HPDE6-E6E7 (cell line): ENCODE results near the gene BICDL1.

Source experiments
- DNase-seq: peaks from one replicate; pipeline ENCODE4 v3.0.0; 2011; ENCODE audit warnings: missing footprints; ENCODE audit errors: extremely low spot score

The BICDL1 gene

DNA sequence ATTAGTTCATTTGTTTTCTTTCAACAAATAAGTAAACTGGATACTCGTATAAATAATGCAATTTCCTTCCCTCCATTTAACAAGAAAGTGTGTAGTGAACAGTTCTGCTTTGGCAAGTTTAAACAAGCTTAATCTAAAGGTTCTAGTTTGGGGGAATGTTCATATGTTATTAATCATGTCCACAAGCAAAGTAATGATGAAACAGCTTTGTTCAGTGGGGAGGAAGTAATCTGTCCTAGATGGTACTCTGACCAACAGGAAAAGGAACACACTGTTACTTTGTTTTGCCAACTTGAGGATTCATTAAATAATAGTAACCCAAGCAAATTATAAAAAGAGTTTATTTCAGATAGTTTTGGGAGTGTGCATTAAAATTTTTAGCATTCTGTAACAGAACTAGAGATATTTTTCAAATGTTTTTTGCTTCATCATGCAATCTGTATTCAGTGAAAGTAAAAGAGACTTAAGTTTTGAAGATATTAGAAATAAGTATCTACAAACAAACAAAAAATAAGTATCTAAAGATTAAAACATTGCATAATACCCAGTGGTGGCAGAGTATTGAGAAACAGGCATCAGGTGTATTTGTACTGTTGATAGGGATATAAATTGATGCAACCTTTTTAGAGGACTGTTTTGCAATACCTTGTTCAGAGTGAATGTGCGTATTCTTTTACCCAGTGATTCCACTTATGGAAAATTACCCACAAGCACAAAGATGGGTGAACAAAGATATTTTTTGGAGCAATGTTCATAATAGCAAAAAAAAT is 66.4 kb downstream of the BICDL1 start:
- DNase-seq, result peak; percentile 53

DNA sequence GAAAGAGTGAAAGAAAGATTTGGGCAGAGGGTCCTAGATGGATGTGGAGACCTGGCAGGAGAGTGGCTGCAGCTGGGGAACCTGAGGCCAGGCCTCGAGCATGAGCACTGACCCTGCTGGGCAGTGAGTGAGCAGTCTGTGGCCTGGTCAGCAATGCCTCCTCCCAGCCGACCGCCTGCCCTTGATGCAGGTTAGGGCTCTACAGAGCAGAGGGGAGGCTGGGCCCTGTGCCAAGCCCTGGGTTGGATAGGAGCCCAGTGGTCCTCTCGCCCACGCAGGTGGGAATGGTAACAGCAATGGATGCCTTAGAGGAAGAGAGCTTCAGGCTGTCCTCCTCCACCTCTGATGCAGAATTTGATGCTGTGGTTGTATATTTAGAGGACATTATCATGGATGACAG is 67.7 kb downstream of the BICDL1 start:
- DNase-seq, result no peak

DNA sequence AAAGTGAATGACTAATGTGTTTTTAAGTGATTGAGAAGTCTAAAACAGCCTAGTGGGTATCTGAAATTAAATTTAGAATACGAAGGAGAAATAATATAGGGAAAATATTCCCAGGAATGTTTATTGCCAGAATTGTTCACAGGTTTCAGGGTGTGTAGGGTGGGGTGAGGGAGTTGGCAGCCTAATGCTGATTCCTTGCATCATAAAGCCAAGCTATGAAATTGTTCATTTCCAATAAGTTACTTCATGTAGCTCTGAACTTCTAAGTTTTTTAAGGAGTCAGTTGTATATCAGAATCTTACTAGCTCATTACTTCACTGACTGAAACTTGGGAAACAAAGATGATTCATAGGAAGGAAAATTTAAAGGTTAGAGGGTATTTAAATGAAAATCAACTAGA is 71.2 kb downstream of the BICDL1 start:
- DNase-seq, result no peak

DNA sequence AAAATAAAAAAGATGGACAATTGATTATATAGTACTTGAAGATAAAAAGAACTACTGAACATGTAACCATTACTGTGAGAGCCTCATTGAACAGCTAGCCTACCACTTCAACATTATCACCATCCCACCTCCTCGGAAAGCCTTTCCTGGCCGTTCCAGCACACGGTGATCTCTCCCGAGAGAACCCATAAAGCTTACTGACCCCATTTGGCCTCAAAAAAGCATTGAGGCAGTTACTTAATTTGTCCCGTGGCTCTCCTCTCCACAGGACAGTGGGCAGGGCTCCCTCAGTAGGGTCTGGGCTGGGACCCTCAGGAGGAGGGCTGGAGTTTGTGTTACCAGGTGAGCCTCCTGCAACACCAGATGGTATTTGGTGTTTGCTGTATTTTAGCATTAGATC is 71.7 kb downstream of the BICDL1 start:
- no peak for DNase-seq

DNA sequence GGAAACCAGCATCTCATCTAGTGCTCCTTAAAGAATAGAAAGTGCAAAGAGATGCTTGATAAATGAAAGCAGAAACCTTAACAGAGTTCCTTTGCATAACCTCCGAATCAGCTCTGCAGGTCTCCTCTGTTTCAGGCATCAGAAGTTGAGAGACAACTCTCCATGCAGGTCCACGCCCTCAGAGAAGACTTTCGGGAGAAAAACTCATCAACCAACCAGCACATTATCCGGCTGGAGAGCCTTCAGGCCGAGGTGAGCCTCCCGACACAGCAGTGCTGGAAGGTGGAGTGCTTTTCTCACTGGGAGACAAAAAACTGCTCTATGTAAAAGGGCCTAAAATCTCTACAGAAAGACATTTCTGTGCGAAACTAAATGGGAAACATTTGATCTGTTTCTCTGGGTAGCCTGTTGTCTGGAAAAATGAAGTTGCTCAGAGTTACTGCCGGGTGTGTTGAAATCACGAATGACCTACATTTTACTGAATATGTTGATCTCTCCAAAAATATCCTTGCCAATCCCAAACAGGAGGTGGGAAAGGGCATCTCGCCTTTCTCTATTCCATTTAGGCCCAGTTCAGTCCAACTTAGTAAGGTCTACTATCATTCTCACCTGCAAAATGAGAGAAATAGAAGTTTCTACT is 72.7 kb downstream of the BICDL1 start:
- DNase-seq, result no peak

DNA sequence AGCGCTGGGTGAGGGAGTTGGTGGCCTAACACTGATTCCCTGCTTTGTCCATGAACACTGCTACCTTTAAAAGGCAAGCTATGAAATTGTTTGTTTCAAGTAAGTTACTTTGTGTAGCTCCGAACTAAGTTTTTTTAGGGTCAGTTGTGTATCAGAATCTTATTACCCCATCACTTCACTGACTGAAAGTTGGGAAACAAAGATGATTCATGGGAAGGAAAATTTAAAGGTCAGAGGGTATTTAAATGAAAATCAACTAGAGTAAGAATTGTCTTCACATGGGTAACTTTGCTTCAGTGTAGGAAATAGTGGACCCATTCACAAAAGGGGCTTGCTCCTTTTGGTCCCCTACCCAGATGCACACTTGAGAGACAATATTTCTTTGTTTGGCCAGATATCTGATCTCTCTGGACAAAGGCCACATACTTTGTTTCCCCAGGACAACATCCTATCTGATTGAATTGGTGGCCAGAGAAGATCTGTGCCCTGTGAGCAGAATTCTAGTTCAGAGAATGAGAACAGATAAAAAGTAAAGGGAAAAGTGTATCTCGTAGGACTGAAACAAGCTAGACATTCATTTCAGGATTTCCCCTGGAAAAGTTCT is 74.0 kb downstream of the BICDL1 start:
- no peak for DNase-seq

DNA sequence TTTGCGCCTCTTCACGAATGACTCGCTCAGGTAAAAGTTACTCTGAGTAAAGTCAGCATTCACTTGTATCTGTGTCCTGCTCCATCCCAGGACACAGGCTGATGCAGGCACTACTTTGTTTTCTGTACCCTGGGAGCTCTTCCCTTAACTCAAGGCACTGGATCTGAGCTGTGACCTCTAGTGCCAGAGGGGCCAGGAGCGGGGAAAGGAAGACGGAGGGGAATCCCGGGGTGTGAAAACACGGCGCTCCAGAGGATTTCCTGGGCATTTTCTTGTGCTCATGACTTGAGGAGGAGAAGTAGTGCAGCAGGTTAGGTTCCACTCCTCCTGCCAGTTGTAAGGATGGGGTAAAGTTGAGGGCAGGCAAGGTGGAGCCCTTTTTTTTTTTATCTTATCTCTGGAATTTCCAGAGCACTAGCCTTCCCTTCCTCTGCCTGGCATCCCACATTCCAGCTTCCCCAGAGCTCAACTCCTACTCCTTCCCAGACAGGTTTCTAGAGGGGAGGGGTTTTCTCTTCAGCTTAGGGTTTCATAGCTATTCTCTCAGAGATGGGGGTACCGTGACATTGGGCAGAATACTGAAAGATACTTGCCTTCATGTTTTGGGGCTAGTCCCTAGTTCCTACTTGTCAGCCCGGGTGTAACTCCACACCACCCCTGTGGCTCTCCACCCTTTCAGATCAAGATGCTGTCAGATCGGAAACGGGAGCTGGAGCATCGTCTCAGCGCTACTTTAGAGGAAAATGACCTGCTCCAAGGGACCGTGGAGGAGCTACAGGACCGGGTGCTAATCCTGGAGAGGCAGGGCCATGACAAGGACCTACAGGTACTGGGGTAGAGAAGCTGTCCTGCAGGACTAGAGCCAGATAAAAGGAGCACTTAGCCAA is 75.3 kb downstream of the BICDL1 start:
- DNase-seq, result no peak

DNA sequence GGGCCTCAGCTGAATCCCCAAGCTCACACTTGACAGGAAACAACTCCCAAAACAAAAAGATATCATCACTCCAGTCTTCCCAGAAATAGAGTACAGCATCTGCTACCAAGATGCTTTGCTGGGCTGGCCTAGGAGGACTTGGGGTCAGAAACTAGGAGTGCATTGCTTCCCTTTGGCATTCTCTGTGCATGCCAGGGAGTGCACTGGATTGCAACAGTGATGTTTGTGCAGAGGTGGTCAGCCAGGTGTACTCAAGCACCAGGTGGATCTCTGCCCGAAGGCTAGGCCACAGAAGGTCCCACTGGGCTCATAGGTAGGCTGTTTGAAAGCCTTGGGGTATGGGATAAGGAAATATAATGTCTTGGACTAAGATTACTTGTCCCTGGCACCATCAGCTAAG is 76.4 kb downstream of the BICDL1 start:
- no peak for DNase-seq

DNA sequence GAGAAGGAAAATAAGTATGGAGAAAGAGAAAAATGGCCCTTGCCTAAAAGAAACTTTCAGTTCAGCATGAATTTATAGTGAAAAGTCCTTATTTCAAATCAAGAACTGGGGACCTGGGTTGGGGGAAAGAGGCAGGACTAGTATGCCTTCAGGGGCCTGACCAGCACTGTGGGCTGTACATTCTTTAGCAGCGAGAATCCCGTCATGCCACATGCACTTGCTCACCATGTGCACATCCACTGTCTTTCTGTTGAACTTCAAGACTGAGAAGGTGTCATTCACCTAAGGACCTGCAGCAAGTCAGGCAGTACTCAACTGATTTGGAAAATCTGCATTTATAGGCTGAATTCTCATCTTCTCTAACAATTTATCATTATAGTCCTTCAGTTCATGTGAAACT is 77.3 kb downstream of the BICDL1 start:
- no peak for DNase-seq

DNA sequence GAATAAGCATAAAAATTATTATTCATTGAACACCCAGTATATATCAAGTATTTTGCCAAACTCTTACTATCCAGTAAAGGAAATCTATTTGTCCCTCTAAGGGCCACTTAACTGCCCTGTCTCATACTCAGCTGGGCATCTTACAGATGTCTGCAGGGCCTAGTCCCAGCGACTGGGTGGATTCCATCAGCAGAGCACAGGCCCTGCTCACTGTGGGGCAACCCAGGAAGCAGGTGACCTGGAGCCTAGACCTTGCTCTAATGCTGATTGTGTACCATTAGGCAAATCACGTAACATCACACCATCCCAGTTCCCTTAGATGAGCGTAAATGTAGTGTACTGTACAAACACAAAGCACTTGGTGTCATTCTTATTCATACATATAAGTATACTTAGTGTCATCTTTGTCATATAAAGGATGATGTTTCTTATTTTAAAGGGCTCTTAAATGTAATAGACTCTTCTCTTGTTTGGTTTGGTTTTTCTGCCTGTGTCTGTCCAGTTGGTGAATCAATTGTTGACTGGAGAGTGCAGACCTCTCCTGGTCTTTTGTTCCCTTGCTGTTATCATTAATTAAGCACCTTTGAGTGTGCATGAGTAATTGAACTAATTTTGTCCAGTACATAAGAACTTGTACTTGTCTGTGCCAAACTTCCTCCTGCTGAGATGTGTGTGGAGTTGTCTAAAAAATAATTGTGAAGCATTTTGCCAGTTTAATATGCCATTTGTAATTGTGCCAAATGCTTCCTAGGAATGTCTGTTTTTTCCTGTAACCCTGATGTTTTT is 78.2 kb downstream of the BICDL1 start:
- no peak for DNase-seq

DNA sequence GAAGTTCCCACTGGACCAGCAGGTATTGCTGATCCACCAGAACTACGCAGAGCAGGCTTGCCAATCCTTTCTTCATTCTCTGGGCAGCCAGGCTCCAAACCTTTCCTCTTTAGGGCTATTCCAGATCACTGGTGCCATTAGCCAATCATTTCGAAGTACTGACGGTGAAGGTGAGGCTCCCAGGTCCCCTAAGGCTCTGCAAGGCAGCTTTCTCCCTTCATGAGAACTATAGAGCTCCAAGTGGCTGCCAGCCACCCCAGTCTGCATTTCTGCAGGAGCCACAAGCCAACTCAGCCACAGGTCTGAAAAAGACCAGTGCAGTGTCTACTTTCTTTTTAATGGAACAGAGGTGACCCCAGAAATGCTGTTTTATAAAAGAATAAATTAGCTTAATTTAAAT is 78.9 kb downstream of the BICDL1 start:
- DNase-seq, result no peak

DNA sequence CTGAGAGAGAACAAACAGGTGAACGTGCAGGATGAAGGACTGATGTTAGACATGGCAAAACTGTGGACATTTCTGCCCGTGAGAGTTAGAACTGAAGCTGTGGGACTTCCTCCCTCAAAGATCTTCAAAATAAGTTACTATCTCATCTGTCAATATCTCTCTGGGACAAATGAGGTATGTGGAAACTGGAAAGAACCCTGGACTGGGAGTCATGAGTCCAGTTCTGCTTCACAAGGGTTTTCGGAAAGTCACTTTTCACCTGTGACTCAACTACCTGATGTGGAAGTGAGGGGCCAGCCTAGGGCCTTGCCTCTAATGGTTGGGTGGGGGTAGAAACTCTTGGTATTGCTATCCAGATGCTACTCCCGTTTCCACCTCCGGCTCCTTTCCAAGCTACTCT is 80.2 kb downstream of the BICDL1 start:
- no peak for DNase-seq

DNA sequence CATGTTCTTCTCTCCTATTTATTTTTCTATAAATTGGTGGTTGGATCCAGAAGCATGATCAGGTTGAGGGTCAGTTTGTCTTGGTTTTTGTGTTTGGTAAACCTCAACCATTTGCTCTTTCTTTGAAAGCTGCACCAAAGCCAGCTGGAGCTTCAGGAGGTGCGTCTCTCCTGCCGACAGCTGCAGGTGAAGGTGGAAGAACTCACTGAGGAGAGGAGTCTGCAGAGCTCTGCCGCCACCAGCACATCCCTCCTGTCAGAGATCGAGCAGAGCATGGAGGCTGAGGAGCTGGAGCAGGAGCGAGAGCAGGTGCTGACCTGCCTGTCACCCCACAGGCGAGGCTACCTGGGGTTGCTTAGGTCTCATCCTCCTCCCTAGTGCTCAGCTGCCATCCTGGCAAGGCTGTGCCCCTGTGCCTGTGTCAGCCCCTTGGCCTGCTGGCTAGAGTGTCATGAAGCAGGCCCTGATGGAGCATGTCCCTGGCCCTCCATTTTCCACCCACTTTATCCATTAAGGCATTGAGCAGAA is 82.5 kb downstream of the BICDL1 start:
- DNase-seq, result no peak

DNA sequence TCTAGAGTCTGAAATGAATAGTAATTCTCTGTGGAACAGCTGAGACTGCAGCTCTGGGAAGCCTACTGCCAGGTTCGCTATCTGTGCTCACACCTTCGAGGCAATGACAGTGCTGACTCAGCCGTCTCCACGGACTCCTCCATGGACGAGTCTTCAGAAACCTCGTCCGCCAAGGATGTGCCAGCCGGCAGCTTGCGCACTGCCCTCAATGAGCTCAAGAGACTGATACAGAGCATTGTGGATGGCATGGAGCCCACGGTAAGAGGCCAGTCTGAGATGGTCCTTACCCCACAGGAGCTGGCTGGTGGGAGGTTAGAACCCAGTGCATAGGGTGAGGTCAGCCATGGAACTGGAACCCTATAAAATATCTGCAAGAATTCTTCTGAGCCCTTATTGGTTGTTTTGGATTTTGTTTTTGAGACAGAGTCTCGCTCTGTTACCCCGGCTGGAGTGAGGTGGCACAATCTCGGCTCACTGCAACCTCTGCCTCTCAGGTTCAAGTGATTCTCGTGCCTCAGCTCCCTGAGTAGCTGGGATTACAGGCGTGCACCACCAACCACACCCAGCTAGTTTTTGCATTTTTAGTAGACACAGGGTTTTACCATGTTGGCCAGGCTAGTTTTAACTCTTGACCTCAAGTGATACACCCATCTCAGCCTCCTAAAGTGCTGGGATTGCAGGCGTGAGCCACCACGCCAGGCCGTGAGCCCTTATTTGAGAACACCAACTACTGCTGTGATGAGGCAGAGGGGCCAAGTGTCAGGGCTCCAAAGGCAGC is 83.6 kb downstream of the BICDL1 start:
- no peak for DNase-seq

DNA sequence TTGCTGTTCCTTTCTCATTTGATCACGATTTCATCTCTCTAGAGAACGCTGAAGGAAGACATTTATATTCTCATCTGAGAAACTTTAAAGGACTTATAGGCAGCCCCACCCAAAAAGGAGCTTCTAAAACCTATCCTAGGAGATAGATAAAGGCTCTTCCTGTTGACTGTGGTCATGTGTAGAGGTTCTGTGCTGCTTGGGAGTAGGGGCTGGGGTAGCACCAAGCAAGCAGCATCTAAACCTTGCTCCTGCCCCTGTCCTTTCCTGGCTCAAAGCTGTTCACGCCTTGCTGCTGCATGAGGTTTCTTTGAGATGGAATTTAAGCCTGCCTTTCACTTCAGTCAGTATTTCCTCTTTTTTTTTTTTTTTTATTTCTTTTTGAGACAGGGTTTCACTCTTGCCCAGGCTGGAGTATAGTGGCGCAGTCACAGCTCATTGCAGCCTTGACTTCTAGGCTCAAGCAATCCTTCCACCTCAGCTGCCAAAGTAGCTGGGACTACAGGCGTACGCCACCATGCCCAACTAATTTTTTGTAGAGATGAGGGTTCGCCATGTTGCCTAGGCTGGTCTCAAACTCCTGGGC is 86.1 kb downstream of the BICDL1 start:
- DNase-seq, result no peak

DNA sequence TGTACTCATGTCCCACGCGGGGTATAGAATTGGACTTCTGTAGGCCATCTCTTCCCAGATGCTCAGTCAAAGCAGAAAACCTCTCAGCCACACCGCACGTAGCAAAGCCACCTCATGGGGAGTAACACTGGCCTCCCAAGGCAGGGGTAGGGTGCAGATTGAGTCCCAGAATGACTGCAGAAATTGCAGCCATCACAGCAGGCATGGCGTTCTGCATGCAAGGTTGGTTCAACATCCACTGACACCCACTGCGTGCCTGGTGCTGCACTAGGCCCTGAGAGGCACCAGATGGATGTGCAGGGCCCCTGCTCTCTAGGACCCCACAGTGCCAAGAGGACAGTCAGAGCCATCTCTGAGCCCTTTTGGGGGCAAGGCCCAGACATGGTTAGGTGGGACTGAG is 87.6 kb downstream of the BICDL1 start:
- DNase-seq, result no peak

DNA sequence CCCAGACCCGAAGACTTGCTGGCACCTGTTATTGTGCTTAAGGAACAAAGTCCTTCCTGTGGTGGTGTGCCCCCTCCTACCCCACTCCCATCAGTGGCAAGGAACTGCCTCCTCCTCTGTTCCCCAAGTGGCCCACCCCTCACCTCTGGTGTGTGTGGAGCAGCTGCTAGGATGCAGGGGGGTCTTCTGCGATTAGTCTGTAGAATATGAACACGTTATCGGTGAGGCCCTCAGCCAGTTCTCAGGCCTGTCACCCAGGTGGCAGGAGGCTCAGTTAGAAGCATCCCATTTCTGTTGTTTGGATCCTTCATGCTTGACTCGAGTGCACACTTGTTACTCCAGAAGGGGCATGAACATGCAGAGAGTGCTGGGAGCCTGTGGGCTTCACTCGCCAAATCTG is 88.2 kb downstream of the BICDL1 start:
- DNase-seq, result no peak

DNA sequence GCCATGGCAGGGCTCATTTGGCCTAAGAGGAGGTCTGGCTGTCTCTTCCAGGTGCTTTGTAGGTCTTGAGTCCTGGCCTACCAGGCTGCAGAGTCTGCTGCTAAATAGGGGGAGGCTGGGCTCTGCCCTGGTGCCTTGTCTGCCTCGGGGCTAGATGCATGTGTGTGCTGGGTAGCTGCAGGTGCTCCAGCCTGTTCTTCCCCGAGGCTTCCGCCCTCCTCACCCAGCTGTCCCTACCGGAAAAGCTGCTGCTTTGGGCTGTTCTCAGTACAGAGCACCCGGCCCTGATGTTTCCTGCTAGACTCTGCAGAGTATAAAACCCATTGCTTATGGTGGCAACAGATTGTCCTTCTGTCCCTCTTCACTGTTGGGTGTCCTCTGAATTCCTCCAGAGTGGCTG is 89.8 kb downstream of the BICDL1 start:
- DNase-seq, result no peak

DNA sequence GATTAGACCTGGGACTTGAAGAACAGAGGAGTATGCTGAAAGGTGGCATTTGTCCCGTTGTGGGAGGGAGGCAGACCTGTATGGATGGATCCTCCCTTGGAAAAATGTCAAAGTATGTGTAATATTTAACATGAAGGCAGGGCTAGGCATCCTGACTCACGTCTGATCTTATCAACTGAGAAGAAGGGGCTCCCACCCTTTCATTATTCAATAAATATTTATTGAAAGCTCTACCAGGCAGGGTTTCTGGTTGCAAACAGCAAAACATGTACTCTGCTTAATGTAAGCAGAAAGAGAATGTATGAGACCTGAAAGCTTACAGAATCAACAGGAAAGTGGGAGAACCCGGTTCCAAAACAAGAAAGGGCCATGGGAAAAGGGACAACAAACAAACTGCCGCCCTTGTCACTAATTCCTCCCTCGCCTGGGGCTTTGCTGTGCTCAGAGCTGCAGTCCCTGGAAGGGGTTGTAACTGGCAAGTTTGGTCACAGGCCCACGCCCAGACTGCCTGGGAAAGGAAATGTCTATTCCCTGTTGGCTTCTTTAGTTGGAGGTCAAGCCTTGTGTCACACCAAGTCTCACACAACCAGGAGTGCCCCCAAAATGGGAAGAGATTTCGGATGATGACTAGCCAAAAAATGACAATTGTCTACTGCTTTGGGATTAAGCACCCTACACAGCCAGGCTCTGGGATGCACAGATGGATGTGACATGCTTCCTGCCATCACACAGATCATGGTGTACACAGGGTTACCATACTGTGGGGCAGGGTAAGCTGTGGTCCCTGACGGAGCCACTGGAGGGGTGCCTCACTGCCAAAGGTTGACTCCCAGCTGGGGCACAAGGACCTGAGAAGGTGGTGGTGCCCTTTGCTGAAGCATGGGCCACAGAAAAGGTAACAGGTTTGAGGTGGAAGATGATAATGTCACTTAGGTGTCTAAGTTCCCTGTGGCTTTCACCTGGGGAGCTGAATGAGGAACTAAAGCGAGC is 90.7 kb downstream of the BICDL1 start:
- peak; percentile 34 for DNase-seq
